Nephron (organoid): ENCODE results near the gene ABCB9.

Experiments used
- H3K27ac Mint-ChIP-seq, 3 experiments: 2 replicates each; pipeline ENCODE4 v1.8.0; 2020; ENCODE audit warnings: mixed read lengths in 3 of 3, mild to moderate bottlenecking in 2 of 3, moderate library complexity in 1 of 3
- H3K27me3 Mint-ChIP-seq: 2 replicates; pipeline ENCODE4 v1.8.0; 2021; ENCODE audit warnings: low read depth, mild to moderate bottlenecking, moderate library complexity, mixed read lengths
- H3K36me3 Mint-ChIP-seq: 2 replicates; pipeline ENCODE4 v1.8.0; 2020; ENCODE audit warnings: low read depth, mixed read lengths
- H3K4me1 Mint-ChIP-seq: 2 replicates; pipeline ENCODE4 v1.8.0; 2020; ENCODE audit warnings: mixed read lengths
- H3K4me3 Mint-ChIP-seq, 3 experiments: 2 replicates each; pipeline ENCODE4 v1.8.0; 2020; ENCODE audit warnings: mild to moderate bottlenecking in 3 of 3, mixed read lengths in 3 of 3, moderate library complexity in 2 of 3
- H3K9me3 Mint-ChIP-seq: 2 replicates; pipeline ENCODE4 v1.8.0; 2020; ENCODE audit warnings: mixed read lengths
- CTCF ChIP-seq, 3 experiments: fragments of 200-600 bp; sonication (generic); IDR thresholded peaks; one replicate each; pipeline ENCODE4 v1.5.0; 2021; ENCODE audit warnings: antibody characterized with exemption in 3 of 3; ENCODE audit not compliant: unreplicated experiment in 3 of 3

The ABCB9 gene

GRCh38 chr12:122886161-122886560 lies 80.1 kb downstream of the ABCB9 start:
- TF ChIP-seq CTCF (IDR thresholded peaks at IDR 0.05; ENCODE audit: unreplicated experiment in 3 of 3), result no peak
- H3K27me3 Mint-ChIP-seq, result no peaks in the 10 kb centered on the region
- no peak overlapping the region for H3K4me3 Mint-ChIP-seq
- no peaks in the 10 kb centered on the region for H3K36me3 Mint-ChIP-seq
- H3K4me1 Mint-ChIP-seq, result peaks cover 77% of the 10 kb centered on the region
- no peak overlapping the region for H3K27ac Mint-ChIP-seq
- no peaks in the 10 kb centered on the region for H3K9me3 Mint-ChIP-seq

- H3K4me1 Mint-ChIP-seq, result peaks cover 81% of the 10 kb centered on the region
- H3K4me3 Mint-ChIP-seq, result no peak overlapping the region
- no peaks in the 10 kb centered on the region for H3K27me3 Mint-ChIP-seq
- H3K36me3 Mint-ChIP-seq, result no peaks in the 10 kb centered on the region
- H3K9me3 Mint-ChIP-seq, result no peaks in the 10 kb centered on the region
- no peak for TF ChIP-seq CTCF (IDR thresholded peaks at IDR 0.05; ENCODE audit: unreplicated experiment in 3 of 3)
- H3K27ac Mint-ChIP-seq, result no peak overlapping the region
Measured at GRCh38 chr12:122884860-122885259, 81.4 kb downstream of the ABCB9 start.

- peaks cover 82% of the 10 kb centered on the region for H3K4me1 Mint-ChIP-seq
- no peaks in the 10 kb centered on the region for H3K9me3 Mint-ChIP-seq
- H3K27ac Mint-ChIP-seq, result peak overlapping the region in 1 of 3 experiments; percentile 2
- no peaks in the 10 kb centered on the region for H3K27me3 Mint-ChIP-seq
- no peak overlapping the region for H3K4me3 Mint-ChIP-seq
- H3K36me3 Mint-ChIP-seq, result no peaks in the 10 kb centered on the region
- no peak for TF ChIP-seq CTCF (IDR thresholded peaks at IDR 0.05; ENCODE audit: unreplicated experiment in 3 of 3)
Measured at GRCh38 chr12:122884091-122884826, 82.0 kb downstream of the ABCB9 start.

- no peak for TF ChIP-seq CTCF (IDR thresholded peaks at IDR 0.05; ENCODE audit: unreplicated experiment in 3 of 3)
- Mint-ChIP-seq H3K4me3 (no peak overlapping the region), H3K27ac (no peak overlapping the region), H3K4me1 (peaks cover 79% of the 10 kb centered on the region), H3K36me3 (no peaks in the 10 kb centered on the region), H3K9me3 (no peaks in the 10 kb centered on the region), H3K27me3 (no peaks in the 10 kb centered on the region)
Measured at GRCh38 chr12:122882908-122883558, 83.2 kb downstream of the ABCB9 start.

- peak overlapping the region; percentile 30 to 79 (median 77) for H3K27ac Mint-ChIP-seq
- no peaks in the 10 kb centered on the region for H3K27me3 Mint-ChIP-seq
- H3K4me3 Mint-ChIP-seq, result peak overlapping the region in 1 of 3 experiments; percentile 37
- peaks cover 83% of the 10 kb centered on the region for H3K4me1 Mint-ChIP-seq
- no peaks in the 10 kb centered on the region for H3K9me3 Mint-ChIP-seq
- H3K36me3 Mint-ChIP-seq, result no peaks in the 10 kb centered on the region
- peak; percentile 16 to 51 (median 25) for TF ChIP-seq CTCF (IDR thresholded peaks at IDR 0.05; ENCODE audit: unreplicated experiment in 3 of 3)
Measured at GRCh38 chr12:122880668-122881067, 85.6 kb downstream of the ABCB9 start.
